HG03521 (cell line): ENCODE measurements around the gene RELL2.
A peak's percentile ranks its signal among the peaks of the same experiment; 100 is the strongest.
"Not testable (repeated sequence)": the region's sequence is repeated elsewhere in the genome, so short reads cannot be mapped to it uniquely, and the experiment has no call there.

Experiments used
- ATAC-seq: cut with Tn5 transposase; IDR thresholded peaks from one replicate; pipeline ENCODE4 v1.9.1; 2021; ENCODE audit warnings: mild to moderate bottlenecking, moderate library complexity; ENCODE audit not compliant: unreplicated experiment

Gene RELL2

DNA sequence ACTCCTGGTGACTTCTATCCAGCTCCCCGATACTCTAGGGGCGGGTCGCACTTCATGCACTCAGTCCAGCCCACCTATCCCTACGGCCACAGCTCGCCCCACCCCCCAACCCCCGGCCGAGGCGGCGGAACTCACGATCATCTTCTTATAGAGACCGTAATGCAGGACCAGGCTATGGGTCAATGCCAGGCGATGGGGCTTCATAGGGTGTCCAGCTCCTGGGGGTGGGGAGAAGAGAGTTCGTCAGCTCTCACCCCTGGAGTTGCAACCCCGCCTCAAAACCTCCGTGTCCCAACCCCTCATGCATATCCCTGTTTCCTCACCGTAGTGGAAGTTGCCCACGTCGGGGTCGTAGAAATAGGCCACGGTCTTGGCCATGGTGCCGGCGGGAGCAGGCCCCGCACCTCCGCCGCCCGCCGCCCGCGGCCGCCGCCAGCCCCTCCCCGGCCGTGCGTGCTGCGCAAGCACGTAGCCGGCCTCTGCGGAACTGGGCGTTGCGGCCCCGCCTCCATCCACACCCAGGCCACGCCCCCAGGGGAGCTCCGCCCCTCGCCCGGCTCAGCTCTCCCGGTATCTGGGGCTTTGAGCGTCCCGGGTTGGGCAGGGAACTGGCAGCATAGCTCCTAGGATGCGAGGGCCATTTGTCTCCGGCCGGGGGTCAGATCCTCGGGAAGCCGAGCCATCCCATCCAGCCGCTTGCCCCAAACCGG is at the start of gene RELL2, which contains the start of gene HDAC3:
Gene RELL2, plus strand, starts transcription at position 585 of the 710 bp plus-strand sequence. CDS start 1,229 bp downstream, outside the sequence.
Gene HDAC3, minus strand, starts transcription at position 437 of the 710 bp plus-strand sequence. Its CDS starts 59 bp downstream, at position 378.
- peak; percentile 82 for ATAC-seq

- ATAC-seq, result no peak
These were observed 46.7 kb upstream of the RELL2 start for GRCh38 chr5:141590127-141590526.

GRCh38 chr5:141596867-141597266 is 39.9 kb upstream of the RELL2 start:
- no peak for ATAC-seq

DNA sequence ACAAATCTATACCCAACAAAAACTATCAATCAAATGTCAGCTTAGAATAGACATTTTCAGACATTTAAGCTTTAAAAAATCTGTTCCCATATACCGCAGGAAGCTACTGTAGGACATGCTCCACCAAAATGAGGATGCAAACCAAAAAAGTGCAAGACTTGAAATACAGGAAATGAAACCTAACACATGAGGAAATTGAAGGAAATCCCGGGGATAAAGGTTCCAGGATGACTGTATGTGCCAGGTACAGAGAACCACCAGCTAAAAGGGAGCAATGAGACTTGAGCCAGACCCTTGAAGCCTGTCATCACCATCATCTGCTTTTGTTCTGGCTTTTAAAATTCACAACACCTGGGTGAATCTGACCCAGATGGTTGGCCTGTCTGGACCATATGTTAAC is 39.4 kb upstream of the RELL2 start:
- ATAC-seq, result no peak

DNA sequence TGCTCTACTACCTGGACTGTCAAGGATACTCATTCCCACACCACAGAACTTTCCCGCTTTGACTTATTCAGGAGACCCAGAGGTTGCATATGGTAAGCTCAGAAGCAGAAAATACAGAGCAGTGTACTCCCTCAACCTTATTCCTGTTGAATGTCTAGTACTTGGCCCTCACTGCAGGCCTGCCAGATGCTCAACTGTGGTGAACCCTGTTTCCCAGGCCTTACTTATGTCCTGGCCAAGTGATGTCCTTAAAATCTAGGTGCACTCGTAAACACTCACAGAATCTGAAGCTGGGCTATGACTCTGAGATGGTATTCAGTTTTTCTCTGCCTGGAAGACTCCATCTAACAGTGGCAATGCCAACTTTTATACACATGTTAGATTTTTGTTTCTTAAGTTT is 39.0 kb upstream of the RELL2 start:
- no peak for ATAC-seq

DNA sequence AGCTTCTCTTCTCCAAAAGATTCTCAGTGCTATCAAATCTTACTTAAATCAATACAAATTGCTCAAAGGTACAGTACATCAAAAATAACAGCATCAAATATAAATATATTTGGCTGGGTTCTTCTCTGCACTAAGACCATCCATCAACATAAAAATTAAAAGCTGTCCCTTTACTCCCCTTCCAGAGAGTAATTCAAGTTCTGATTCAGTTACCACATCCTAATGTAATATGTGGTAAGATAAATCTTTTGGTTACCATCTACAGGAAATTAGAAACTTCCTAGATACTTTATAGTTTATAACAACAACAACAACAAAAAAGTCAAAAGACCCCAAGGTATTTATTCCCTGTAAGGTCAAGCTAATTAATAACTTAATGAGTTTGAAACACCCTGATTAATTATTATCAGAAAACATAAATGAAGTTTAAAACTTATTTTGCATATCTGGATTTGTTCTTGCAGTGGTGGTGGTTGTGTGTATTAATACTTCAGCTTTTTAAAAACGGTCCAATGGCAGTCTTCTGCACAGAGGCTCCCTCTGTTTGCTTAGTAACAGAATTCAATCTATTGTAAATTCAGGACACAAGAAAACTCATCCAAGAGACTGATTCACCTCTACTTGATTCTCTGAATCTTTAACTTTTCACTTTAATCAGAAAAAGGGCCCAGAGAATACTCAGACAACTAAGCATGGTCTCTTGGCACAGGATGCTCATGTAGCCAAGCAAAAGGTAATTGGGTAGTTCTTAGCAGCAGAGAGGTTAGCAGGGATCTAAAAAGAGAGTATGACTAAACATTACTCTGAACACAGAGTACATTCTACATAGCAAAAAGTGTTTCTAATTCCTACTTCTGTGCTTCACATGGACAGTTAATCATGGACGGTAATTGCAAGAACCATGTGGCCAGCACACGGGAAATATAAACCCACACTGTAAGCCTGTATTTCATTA is 38.1 kb upstream of the RELL2 start:
- no peak for ATAC-seq

DNA sequence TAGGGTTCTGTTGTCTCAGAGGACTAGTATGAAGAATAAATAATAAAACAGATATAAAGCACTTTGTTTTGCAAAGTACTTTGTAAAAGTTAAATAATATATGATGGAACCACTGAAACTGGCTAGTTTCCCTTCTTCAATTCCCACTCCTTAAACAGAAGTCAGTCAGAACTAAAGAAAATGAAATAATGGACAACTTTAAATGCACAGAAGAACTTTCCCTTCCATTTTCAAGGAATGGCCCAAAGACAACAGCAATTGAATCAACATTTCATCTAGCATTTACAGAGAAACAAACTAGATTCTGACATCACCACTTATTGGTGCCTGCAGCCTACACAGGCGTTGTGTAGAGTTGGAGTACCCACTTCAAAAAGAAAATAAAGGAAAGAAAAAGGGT is 34.2 kb upstream of the RELL2 start:
- no peak for ATAC-seq

- ATAC-seq, result no peak
These were observed 32.7 kb upstream of the RELL2 start for GRCh38 chr5:141603923-141604717.

DNA sequence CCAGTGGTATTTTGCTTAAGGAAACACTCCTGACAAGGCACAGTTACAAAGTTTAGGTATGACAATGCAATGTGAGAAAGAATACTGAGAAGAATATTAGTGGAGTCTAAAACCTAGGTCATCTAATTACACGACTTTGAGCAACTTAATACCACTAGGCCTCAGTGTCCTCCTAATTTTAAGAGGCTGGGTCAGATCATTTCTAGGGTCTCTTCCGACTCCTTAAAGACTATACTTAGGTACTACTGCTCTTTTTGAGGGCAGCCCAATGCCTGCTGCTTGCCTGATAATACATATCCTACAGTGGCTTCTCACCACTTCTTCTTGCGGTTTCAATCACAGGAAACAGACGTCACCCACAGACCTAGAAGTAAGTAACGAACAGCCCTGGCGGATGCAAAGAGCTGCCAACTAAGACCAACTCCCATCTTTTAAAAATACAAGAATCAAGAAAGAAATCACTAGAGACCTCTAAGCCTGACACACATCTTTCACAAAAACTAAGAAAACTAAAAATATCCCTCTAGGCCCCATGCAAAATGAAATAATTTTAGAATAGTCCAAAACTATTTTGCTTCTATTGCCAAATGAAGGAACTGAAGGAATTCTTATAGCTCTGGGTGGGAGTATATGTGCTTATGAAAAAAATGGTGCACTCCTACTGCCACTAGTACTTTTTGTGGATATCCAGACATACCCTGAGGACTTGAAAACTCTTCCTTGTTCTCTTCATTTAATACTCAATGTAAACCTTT is 31.1 kb upstream of the RELL2 start:
- peak; percentile 93 for ATAC-seq

- ATAC-seq, result no peak
These were observed 28.8 kb upstream of the RELL2 start for GRCh38 chr5:141608046-141608445.

- no peak for ATAC-seq
These were observed 28.2 kb upstream of the RELL2 start for GRCh38 chr5:141608557-141608956.

DNA sequence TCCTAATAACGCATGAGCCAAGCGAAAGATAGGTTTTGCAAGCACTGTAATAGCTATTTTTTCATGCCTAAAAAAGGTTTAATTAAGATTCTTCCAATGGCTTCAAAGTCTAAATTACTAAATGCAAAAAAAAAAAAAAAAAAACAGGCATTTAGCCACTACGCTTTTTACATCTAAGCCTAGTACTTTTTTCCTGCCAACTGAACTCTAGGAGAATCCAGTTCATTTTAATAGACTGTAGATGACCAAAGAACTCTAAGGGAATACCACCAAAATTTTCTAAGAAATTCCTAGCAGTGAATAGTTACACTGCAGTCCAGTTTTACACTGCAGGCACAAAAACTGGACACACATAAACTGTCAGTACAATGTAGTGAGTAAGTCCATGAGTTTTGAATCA is 27.8 kb upstream of the RELL2 start:
- no peak for ATAC-seq

GRCh38 chr5:141609921-141610320 is 26.9 kb upstream of the RELL2 start:
- not testable (repeated sequence) for ATAC-seq

DNA sequence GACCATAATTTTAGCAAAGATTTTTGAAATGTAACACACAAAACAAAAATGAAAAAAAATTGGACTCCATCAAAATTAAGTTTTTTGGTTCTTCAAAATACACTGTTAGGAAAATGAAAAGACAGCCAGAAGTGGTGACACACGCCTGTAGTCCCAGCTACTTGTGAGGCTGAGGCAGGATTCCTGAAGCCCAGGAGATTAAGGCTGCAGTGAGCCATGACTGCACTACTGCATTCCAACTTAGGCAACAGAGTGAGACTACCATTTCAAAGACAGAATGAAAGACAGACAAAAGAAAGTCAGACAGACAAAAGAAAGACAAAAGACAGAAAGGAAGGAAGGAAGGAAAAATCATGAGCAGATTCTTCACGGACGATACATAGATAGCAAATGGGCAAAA is 25.5 kb upstream of the RELL2 start:
- ATAC-seq, result no peak

GRCh38 chr5:141613344-141613743 is 23.5 kb upstream of the RELL2 start:
- no peak for ATAC-seq

GRCh38 chr5:141615991-141616720 is 20.6 kb upstream of the RELL2 start:
- ATAC-seq, result no peak

DNA sequence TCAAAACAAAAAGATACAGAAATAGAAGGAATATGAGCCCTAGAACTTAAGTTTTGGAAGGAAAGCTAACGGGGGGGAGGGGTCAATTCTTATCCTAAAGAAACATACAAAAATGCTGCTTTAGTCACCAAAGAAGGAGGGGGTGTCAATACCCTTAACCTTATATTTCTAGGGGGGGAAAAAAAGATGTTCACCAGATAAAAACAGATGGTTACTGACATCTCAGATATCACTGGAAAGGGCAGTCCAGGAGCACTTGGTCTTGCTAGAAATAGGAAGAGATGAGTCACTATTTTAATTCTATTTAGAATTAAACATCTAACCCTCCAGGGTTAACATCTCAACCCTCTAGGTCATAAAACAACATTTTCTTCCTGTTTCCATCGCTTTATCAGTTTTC is 19.7 kb upstream of the RELL2 start:
- no peak for ATAC-seq

GRCh38 chr5:141617682-141618029 is 19.1 kb upstream of the RELL2 start:
- no peak for ATAC-seq

GRCh38 chr5:141618030-141618803 is 18.6 kb upstream of the RELL2 start:
- ATAC-seq, result peak; percentile 30
